Trophoblast cell (in vitro differentiated cells and primary cell): ENCODE data around the gene ATP2C2.

Source experiments
- DNase-seq, 2 donors: peaks; one replicate each; pipeline ENCODE4 v3.0.0-alpha.2; 2016
- H2AFZ ChIP-seq: 2 replicates; pipeline ENCODE4 v1.6.1; 2013; ENCODE audit warnings: low read length, moderate library complexity, mild to moderate bottlenecking; ENCODE audit not compliant: insufficient read depth, poor library complexity
- H2AK5ac ChIP-seq: 2 replicates; pipeline ENCODE4 v1.6.1; 2013; ENCODE audit warnings: mild to moderate bottlenecking, low read length
- H2BK120ac ChIP-seq: 2 replicates; pipeline ENCODE4 v1.6.1; 2013; ENCODE audit warnings: low read length, mild to moderate bottlenecking, moderate library complexity; ENCODE audit not compliant: insufficient read depth, poor library complexity
- H2BK12ac ChIP-seq: 2 replicates; pipeline ENCODE4 v1.6.1; 2013; ENCODE audit warnings: mild to moderate bottlenecking, low read length, moderate library complexity
- H2BK5ac ChIP-seq: 2 replicates; pipeline ENCODE4 v1.6.1; 2013; ENCODE audit warnings: low read length, low read depth, moderate library complexity, mild to moderate bottlenecking; ENCODE audit not compliant: poor library complexity
- H3K14ac ChIP-seq: 2 replicates; pipeline ENCODE4 v1.6.1; 2013; ENCODE audit warnings: mild to moderate bottlenecking, low read length
- H3K18ac ChIP-seq: 2 replicates; pipeline ENCODE4 v1.6.1; 2013; ENCODE audit warnings: mild to moderate bottlenecking, low read length
- H3K23ac ChIP-seq: 2 replicates; pipeline ENCODE4 v1.6.1; 2013; ENCODE audit warnings: low read length
- H3K27ac ChIP-seq: 2 replicates; pipeline ENCODE4 v1.5.1; 2013; ENCODE audit warnings: low read depth, mild to moderate bottlenecking, inconsistent platforms, low read length, moderate library complexity
- H3K27me3 ChIP-seq: 2 replicates; pipeline ENCODE4 v1.6.1; 2013; ENCODE audit warnings: inconsistent platforms, mild to moderate bottlenecking, low read length, moderate library complexity; ENCODE audit not compliant: insufficient read depth
- H3K36me3 ChIP-seq, 2 experiments: 1 replicate in 1 of 2; 2 replicates in 1 of 2; pipeline ENCODE4 v1.6.1; 2013; ENCODE audit warnings: low read length in 2 of 2, mild to moderate bottlenecking in 2 of 2, moderate library complexity in 1 of 2; ENCODE audit not compliant: insufficient read depth in 2 of 2, control insufficient read depth in 1 of 2
- H3K4ac ChIP-seq: 2 replicates; pipeline ENCODE4 v1.6.1; 2013; ENCODE audit warnings: low read depth, mild to moderate bottlenecking, low read length, moderate library complexity
- H3K4me1 ChIP-seq, 2 experiments: 1 replicate in 1 of 2; 2 replicates in 1 of 2; pipeline ENCODE4 v1.6.1; 2013; ENCODE audit warnings: low read length in 2 of 2, mild to moderate bottlenecking in 2 of 2, moderate library complexity in 1 of 2; ENCODE audit not compliant: insufficient read depth in 2 of 2, control insufficient read depth in 1 of 2
- H3K4me2 ChIP-seq: 2 replicates; pipeline ENCODE4 v1.6.1; 2013; ENCODE audit warnings: inconsistent platforms, mild to moderate bottlenecking, low read length, moderate library complexity
- H3K4me3 ChIP-seq: 2 replicates; pipeline ENCODE4 v1.5.1; 2013; ENCODE audit warnings: mild to moderate bottlenecking, low read depth, low read length, inconsistent platforms
- H3K79me1 ChIP-seq: one replicate; pipeline ENCODE4 v1.6.1; 2013; ENCODE audit warnings: low read length
- H3K79me2 ChIP-seq: 2 replicates; pipeline ENCODE4 v1.6.1; 2013; ENCODE audit warnings: low read length, mild to moderate bottlenecking; ENCODE audit not compliant: control insufficient read depth, insufficient read depth, poor library complexity
- H3K9ac ChIP-seq: 2 replicates; pipeline ENCODE4 v1.6.1; 2013; ENCODE audit warnings: mild to moderate bottlenecking, low read length
- H3K9me3 ChIP-seq: 2 replicates; pipeline ENCODE4 v1.6.1; 2013; ENCODE audit warnings: low read depth, mild to moderate bottlenecking, control low read depth, inconsistent platforms, low read length; ENCODE audit not compliant: insufficient read depth
- H4K12ac ChIP-seq: 2 replicates; pipeline ENCODE4 v1.6.1; 2013; ENCODE audit warnings: low read depth, mild to moderate bottlenecking, low read length, moderate library complexity
- H4K8ac ChIP-seq: 2 replicates; pipeline ENCODE4 v1.6.1; 2013; ENCODE audit warnings: low read depth, mild to moderate bottlenecking, low read length, moderate library complexity
- H4K91ac ChIP-seq: one replicate; pipeline ENCODE4 v1.6.1; 2013; ENCODE audit warnings: low read depth, mild to moderate bottlenecking, low read length, moderate library complexity
- WGBS: extraction: QIAGEN DNeasy Blood & Tissue Kit; methylation state at CpG from one replicate; pipeline ENCODE4 v1.1.7; 2013; ENCODE audit warnings: missing lambda C conversion rate; ENCODE audit not compliant: insufficient read length, insufficient coverage; ENCODE audit errors: extremely low coverage; 5-methylcytosine and 5-hydroxymethylcytosine counted together

Gene ATP2C2

GRCh38 chr16:84360748-84361147, 7.6 kb upstream of the ATP2C2 start:
- H2BK5ac ChIP-seq, result no peak overlapping the region
- no peaks in the 10 kb centered on the region for H3K9me3 ChIP-seq
- no peak overlapping the region for H3K27ac ChIP-seq
- H4K12ac ChIP-seq, result no peak overlapping the region
- H3K23ac ChIP-seq, result no peak overlapping the region
- peak overlapping the region; percentile 30 for H3K18ac ChIP-seq
- no peak overlapping the region for H3K4me3 ChIP-seq
- DNase-seq, result no peak
- H3K4me1 ChIP-seq, result peaks cover 25% of the 10 kb centered on the region in 2 experiments
- H3K4me2 ChIP-seq, result no peak overlapping the region
- H3K27me3 ChIP-seq, result no peaks in the 10 kb centered on the region
- no peak overlapping the region for H2AFZ ChIP-seq
- no peak overlapping the region for H3K14ac ChIP-seq
- peak overlapping the region; percentile 21 for H3K4ac ChIP-seq
- H2BK120ac ChIP-seq, result no peak overlapping the region
- peak overlapping the region; percentile 36 for H2AK5ac ChIP-seq
- peak overlapping the region; percentile 13 for H4K8ac ChIP-seq
- H3K79me1 ChIP-seq, result peaks cover 2% of the 10 kb centered on the region
- no CpG with 5 or more reads among the region's 4 CpGs for WGBS
- H3K79me2 ChIP-seq, result no peaks in the 10 kb centered on the region
- H4K91ac ChIP-seq, result peak overlapping the region; percentile 63
- peak overlapping the region; percentile 16 for H2BK12ac ChIP-seq
- no peak overlapping the region for H3K9ac ChIP-seq
- H3K36me3 ChIP-seq, result no peaks in the 10 kb centered on the region

GRCh38 chr16:84361546-84361945, 6.8 kb upstream of the ATP2C2 start:
- Histone ChIP-seq H3K14ac (no peak overlapping the region), H3K9me3 (no peaks in the 10 kb centered on the region), H2BK5ac (no peak overlapping the region), H3K27ac (no peak overlapping the region), H4K91ac (no peak overlapping the region), H3K36me3 (no peaks in the 10 kb centered on the region), H2AFZ (no peak overlapping the region), H2AK5ac (no peak overlapping the region), H4K8ac (no peak overlapping the region), H3K27me3 (no peaks in the 10 kb centered on the region), H3K4me3 (no peak overlapping the region), H2BK120ac (no peak overlapping the region), H4K12ac (no peak overlapping the region), H3K4me1 (peaks cover 19 to 21% of the 10 kb centered on the region in 2 experiments), H3K4me2 (no peak overlapping the region), H3K9ac (no peak overlapping the region), H3K79me1 (peaks cover 2% of the 10 kb centered on the region), H3K18ac (no peak overlapping the region), H3K4ac (no peak overlapping the region), H2BK12ac (no peak overlapping the region), H3K23ac (no peak overlapping the region), H3K79me2 (no peaks in the 10 kb centered on the region)
- DNase-seq, result no peak
- no CpG with 5 or more reads among the region's 5 CpGs for WGBS

GRCh38 chr16:84362471-84362941, 5.8 kb upstream of the ATP2C2 start:
- H3K23ac ChIP-seq, result no peak overlapping the region
- H3K14ac ChIP-seq, result no peak overlapping the region
- peaks cover 2% of the 10 kb centered on the region for H3K79me1 ChIP-seq
- no peak overlapping the region for H2AFZ ChIP-seq
- no peak overlapping the region for H2BK12ac ChIP-seq
- DNase-seq, result no peak
- H3K18ac ChIP-seq, result no peak overlapping the region
- no peak overlapping the region for H2BK5ac ChIP-seq
- H2BK120ac ChIP-seq, result no peak overlapping the region
- no peak overlapping the region for H3K4me3 ChIP-seq
- H4K12ac ChIP-seq, result no peak overlapping the region
- H2AK5ac ChIP-seq, result no peak overlapping the region
- H3K4me1 ChIP-seq, result peaks cover 13 to 17% of the 10 kb centered on the region in 2 experiments
- H3K9ac ChIP-seq, result no peak overlapping the region
- no peak overlapping the region for H3K4ac ChIP-seq
- H4K8ac ChIP-seq, result no peak overlapping the region
- no peak overlapping the region for H3K4me2 ChIP-seq
- no CpG with 5 or more reads among the region's 13 CpGs for WGBS
- H3K79me2 ChIP-seq, result no peaks in the 10 kb centered on the region
- no peaks in the 10 kb centered on the region for H3K9me3 ChIP-seq
- H3K27me3 ChIP-seq, result no peaks in the 10 kb centered on the region
- H3K36me3 ChIP-seq, result no peaks in the 10 kb centered on the region
- no peak overlapping the region for H4K91ac ChIP-seq
- no peak overlapping the region for H3K27ac ChIP-seq

- no peak overlapping the region for H2BK12ac ChIP-seq
- no peak overlapping the region for H3K9ac ChIP-seq
- peaks cover 3% of the 10 kb centered on the region for H3K79me2 ChIP-seq
- peaks cover 8 to 13% of the 10 kb centered on the region in 2 experiments for H3K4me1 ChIP-seq
- no peak overlapping the region for H3K4me3 ChIP-seq
- no peak overlapping the region for H3K4ac ChIP-seq
- H3K27ac ChIP-seq, result no peak overlapping the region
- no peak overlapping the region for H3K23ac ChIP-seq
- no peak overlapping the region for H4K12ac ChIP-seq
- no peak overlapping the region for H4K91ac ChIP-seq
- no peak overlapping the region for H3K18ac ChIP-seq
- H3K27me3 ChIP-seq, result no peaks in the 10 kb centered on the region
- no peak overlapping the region for H4K8ac ChIP-seq
- no peak overlapping the region for H2BK5ac ChIP-seq
- H3K9me3 ChIP-seq, result no peaks in the 10 kb centered on the region
- no peak overlapping the region for H3K14ac ChIP-seq
- H2BK120ac ChIP-seq, result no peak overlapping the region
- no CpG with 5 or more reads among the region's 9 CpGs for WGBS
- DNase-seq, result no peak
- H2AK5ac ChIP-seq, result no peak overlapping the region
- peaks cover 3% of the 10 kb centered on the region for H3K79me1 ChIP-seq
- no peaks in the 10 kb centered on the region for H3K36me3 ChIP-seq
- no peak overlapping the region for H2AFZ ChIP-seq
- H3K4me2 ChIP-seq, result no peak overlapping the region
Observed at GRCh38 chr16:84366208-84366607, 2.1 kb upstream of the ATP2C2 start.
